HEK293 (cell line): ENCODE results near the gene EPO.

Experiments
- YY1 ChIP-seq: fragments of 450-650 bp; formaldehyde crosslinking; IDR thresholded peaks from 2 replicates; pipeline ENCODE4 v1.5.1; 2018; ENCODE audit warnings: missing biosample characterization, missing genetic modification characterization
- ZFP37 ChIP-seq: fragments of 450-650 bp; formaldehyde crosslinking; IDR thresholded peaks from 2 replicates; pipeline ENCODE4 v1.5.1; 2016; ENCODE audit warnings: missing biosample characterization, missing genetic modification characterization
- ZNF184 ChIP-seq: fragments of 450-650 bp; IDR thresholded peaks from 2 replicates; pipeline ENCODE4 v1.5.1; 2018; ENCODE audit warnings: missing biosample characterization, mild to moderate bottlenecking, missing genetic modification characterization
- ZNF274 ChIP-seq, 2 experiments: fragments of 200-500 bp in 1 of 2; fragments of 450-650 bp in 1 of 2; sonication (Bioruptor generic) in 1 of 2; formaldehyde crosslinking in 1 of 2; IDR thresholded peaks; 2 replicates each; pipeline versions ENCODE4 v1.5.1 to v1.6.1; 2014 to 2016; ENCODE audit warnings: borderline replicate concordance in 1 of 2, inconsistent platforms in 1 of 2, low read length in 1 of 2, missing biosample characterization in 1 of 2, missing genetic modification characterization in 1 of 2
- ZNF530 ChIP-seq: fragments of 450-650 bp; formaldehyde crosslinking; IDR thresholded peaks from 2 replicates; pipeline ENCODE4 v1.5.1; 2016; ENCODE audit warnings: low read depth, missing biosample characterization, missing genetic modification characterization
- ZNF549 ChIP-seq: fragments of 450-650 bp; IDR thresholded peaks from 2 replicates; pipeline ENCODE4 v1.5.1; 2018; ENCODE audit warnings: missing biosample characterization, missing genetic modification characterization, mild to moderate bottlenecking, inconsistent platforms, moderate library complexity
- TF ChIP-seq, protein P1 (sequence below): fragments of 450-650 bp; formaldehyde crosslinking; IDR thresholded peaks from 2 replicates; pipeline ENCODE4 v1.5.1; 2016; ENCODE audit warnings: missing biosample characterization, missing genetic modification characterization
- TF ChIP-seq, protein P2 (sequence below): fragments of 450-650 bp; formaldehyde crosslinking; IDR thresholded peaks from 2 replicates; pipeline ENCODE4 v1.5.1; 2016; ENCODE audit warnings: missing biosample characterization, missing genetic modification characterization

DNA sequence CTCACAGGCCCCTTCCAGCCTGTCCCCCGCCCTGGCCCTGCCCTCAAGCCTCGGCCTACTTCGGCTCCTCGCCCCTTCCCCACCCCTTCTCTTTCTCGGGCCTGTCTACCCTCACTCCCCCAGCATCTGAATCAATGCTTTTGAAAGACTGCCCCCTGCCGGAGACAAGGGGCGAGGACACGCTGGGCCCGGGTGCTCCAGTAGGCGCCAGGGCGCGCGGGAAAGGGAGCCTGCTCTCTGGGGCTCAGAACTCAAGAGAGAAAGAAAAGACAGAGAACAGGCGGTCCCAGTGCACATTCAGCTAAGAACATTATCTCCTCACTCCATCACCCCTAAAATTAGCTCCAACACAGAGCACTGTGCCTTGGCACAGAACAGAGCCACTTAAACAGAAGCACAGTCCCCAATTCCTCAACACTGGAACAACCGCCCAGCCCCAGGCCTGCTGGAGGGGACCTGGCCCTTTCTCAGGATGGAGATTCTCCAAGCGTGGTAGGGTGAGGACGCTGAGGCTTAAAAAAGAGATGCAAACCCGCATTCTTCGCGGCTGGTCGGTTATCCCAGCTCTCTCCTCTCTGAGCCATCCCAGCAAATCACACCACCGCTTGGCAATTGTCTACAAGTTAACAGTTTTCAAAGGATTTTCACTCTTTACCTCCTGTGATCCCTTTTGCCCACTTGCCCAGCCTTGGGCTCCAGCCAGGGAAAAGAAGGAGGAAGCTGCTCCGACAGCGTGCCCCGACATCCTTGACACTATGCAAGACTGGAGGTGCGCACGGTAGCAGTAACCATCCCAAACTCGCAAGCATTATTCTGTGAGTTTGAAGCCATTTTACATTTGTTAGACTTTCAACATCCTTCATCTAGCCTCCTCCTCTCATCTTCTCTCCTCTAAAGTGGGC is 28.3 kb upstream of the EPO start:
- no peak for TF ChIP-seq YY1 (tag by site-specific recombination)
- TF ChIP-seq, protein P1, sequence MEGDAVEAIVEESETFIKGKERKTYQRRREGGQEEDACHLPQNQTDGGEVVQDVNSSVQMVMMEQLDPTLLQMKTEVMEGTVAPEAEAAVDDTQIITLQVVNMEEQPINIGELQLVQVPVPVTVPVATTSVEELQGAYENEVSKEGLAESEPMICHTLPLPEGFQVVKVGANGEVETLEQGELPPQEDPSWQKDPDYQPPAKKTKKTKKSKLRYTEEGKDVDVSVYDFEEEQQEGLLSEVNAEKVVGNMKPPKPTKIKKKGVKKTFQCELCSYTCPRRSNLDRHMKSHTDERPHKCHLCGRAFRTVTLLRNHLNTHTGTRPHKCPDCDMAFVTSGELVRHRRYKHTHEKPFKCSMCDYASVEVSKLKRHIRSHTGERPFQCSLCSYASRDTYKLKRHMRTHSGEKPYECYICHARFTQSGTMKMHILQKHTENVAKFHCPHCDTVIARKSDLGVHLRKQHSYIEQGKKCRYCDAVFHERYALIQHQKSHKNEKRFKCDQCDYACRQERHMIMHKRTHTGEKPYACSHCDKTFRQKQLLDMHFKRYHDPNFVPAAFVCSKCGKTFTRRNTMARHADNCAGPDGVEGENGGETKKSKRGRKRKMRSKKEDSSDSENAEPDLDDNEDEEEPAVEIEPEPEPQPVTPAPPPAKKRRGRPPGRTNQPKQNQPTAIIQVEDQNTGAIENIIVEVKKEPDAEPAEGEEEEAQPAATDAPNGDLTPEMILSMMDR (tag by site-specific recombination): peak; percentile 93
- TF ChIP-seq ZFP37 (tag by site-specific recombination): no peak
- no peak for TF ChIP-seq ZNF549 (tag by site-specific recombination)
- TF ChIP-seq, protein P2, sequence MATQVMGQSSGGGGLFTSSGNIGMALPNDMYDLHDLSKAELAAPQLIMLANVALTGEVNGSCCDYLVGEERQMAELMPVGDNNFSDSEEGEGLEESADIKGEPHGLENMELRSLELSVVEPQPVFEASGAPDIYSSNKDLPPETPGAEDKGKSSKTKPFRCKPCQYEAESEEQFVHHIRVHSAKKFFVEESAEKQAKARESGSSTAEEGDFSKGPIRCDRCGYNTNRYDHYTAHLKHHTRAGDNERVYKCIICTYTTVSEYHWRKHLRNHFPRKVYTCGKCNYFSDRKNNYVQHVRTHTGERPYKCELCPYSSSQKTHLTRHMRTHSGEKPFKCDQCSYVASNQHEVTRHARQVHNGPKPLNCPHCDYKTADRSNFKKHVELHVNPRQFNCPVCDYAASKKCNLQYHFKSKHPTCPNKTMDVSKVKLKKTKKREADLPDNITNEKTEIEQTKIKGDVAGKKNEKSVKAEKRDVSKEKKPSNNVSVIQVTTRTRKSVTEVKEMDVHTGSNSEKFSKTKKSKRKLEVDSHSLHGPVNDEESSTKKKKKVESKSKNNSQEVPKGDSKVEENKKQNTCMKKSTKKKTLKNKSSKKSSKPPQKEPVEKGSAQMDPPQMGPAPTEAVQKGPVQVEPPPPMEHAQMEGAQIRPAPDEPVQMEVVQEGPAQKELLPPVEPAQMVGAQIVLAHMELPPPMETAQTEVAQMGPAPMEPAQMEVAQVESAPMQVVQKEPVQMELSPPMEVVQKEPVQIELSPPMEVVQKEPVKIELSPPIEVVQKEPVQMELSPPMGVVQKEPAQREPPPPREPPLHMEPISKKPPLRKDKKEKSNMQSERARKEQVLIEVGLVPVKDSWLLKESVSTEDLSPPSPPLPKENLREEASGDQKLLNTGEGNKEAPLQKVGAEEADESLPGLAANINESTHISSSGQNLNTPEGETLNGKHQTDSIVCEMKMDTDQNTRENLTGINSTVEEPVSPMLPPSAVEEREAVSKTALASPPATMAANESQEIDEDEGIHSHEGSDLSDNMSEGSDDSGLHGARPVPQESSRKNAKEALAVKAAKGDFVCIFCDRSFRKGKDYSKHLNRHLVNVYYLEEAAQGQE (tag by site-specific recombination): no peak
- TF ChIP-seq ZNF184: no peak
- TF ChIP-seq ZNF274 (IDR thresholded peaks at IDR 0.05; ENCODE audit: low read length): no peak
- no peak for TF ChIP-seq ZNF274 (tag by site-specific recombination; IDR thresholded peaks at IDR 0.05; ENCODE audit: borderline replicate concordance)
- no peak for TF ChIP-seq ZNF530 (tag by site-specific recombination)
